Ovary (tissue), 9 donors: Measurements from ENCODE around the gene SMCO4. TPM values are rescaled to one million over a fixed set of nuclear protein-coding genes. Genes with fewer than 3 reads are reported as not detected.

Source experiments
- DNase-seq, 5 donors: peaks; one replicate each; pipeline ENCODE4 v3.0.0-alpha.2; 2019 to 2020
- H3K27ac ChIP-seq, 2 donors: fragments of 200-600 bp; one replicate each; pipeline versions ENCODE4 v1.5.1 to v1.8.0; 2019 to 2022
- H3K27me3 ChIP-seq: fragments of 200-600 bp; one replicate; pipeline ENCODE4 v1.8.0; 2022
- H3K36me3 ChIP-seq: fragments of 200-600 bp; sonication (generic); one replicate; pipeline ENCODE4 v1.5.1; 2019
- H3K4me1 ChIP-seq: one replicate; pipeline ENCODE4 v1.8.1; 2013; ENCODE audit warnings: mild to moderate bottlenecking, moderate library complexity; ENCODE audit not compliant: insufficient read depth
- H3K4me3 ChIP-seq: fragments of 200-600 bp; sonication (generic); one replicate; pipeline ENCODE4 v1.5.1; 2017
- H3K9me3 ChIP-seq, 2 donors: fragments of 200-600 bp in 1 of 2; sonication (generic) in 1 of 2; one replicate each; pipeline versions ENCODE4 v1.5.1 to v1.8.1; 2013 to 2019; ENCODE audit warnings: mild to moderate bottlenecking in 1 of 2, moderate library complexity in 1 of 2
- EP300 ChIP-seq: sonication (generic); formaldehyde crosslinking; IDR thresholded peaks from one replicate; pipeline ENCODE4 v1.6.1; 2017; ENCODE audit warnings: antibody characterized with exemption
- POLR2A ChIP-seq: fragments of 450-650 bp; IDR thresholded peaks from one replicate; pipeline ENCODE4 v1.6.1; 2017; ENCODE audit warnings: antibody characterized with exemption, mild to moderate bottlenecking, moderate library complexity
- WGBS, 3 donors: extraction: QIAGEN DNeasy Blood & Tissue Kit in 1 of 3; methylation state at CpG; one replicate each; pipeline versions ENCODE4 v1.1.5 to v1.1.7; 2013 to 2017; 5-methylcytosine and 5-hydroxymethylcytosine counted together
- intact Hi-C, 4 donors: fragments of 100-400 bp; cut with DNase I; formaldehyde crosslinking; loops; one replicate each; pipeline versions ENCODE4 v1.11.0 to v1.15.1; 2022 to 2023
- polyA plus RNA-seq, 2 donors: library from polyadenylated mRNA; stranded (reverse); fragments of 200-250 nt in 1 of 2; fragments of 350-450 nt in 1 of 2; fragmentation: Illumina TruSeq in 1 of 2; extraction: RNeasy Lipid Tissue Mini Kit (QIAGEN cat#74804) in 1 of 2; gene quantifications; one replicate each; pipeline ENCODE4 v1.2.3, GENCODE V29; 2013 to 2014
- total RNA-seq, 7 donors: library from RNA; depleted of rRNA in 2 of 7; stranded (reverse); fragments of >200 nt in 2 of 7; fragmentation: NEBNext Ultra II Directional in 3 of 7; extraction: Animal tissue kit (Norgen Biotek cat#: 25700) in 3 of 7; gene quantifications; one replicate each; pipeline versions ENCODE4 v1.1.0 to v1.2.4, GENCODE V29; 2016 to 2023
- TF ChIP-seq, protein P1 (sequence below), 3 donors: fragments of 450-650 bp in 2 of 3; fragments of 200-600 bp in 1 of 3; IDR thresholded peaks; one replicate each; pipeline versions ENCODE4 v1.5.1 to v1.8.0; 2016 to 2022; ENCODE audit warnings: antibody characterized with exemption in 3 of 3, mild to moderate bottlenecking in 1 of 3
- donor health status: DM: no; HTN: no; CAD: no; lungs with moderate emphysema.
- donor health status: DM: no; HTN: no; CAD: no.
- donor health status: Bipolar disorder and iron deficiency.
- donor health status: DM: yes; HTN: yes; CAD: no.
- donor health status: DM: no; HTN: no; CAD: no.
- donor health status: DM: yes; HTN: yes; CAD: no.

SMCO4 gene
- total and polyA plus RNA-seq, 9 donors: 10.8 to 52.7 (median 20.2) TPM

- Histone ChIP-seq H3K27me3 (no peaks in the 10 kb centered on the region), H3K9me3 (no peaks in the 10 kb centered on the region), H3K4me1 (peaks cover 3% of the 10 kb centered on the region), H3K27ac (no peak overlapping the region), H3K36me3 (no peaks in the 10 kb centered on the region), H3K4me3 (no peak overlapping the region)
- WGBS, 3 donors: 87 to 97% (median 92%) methylated on average over 6 of the region's 6 CpGs
- DNase-seq: no peak
- TF ChIP-seq, protein P1, sequence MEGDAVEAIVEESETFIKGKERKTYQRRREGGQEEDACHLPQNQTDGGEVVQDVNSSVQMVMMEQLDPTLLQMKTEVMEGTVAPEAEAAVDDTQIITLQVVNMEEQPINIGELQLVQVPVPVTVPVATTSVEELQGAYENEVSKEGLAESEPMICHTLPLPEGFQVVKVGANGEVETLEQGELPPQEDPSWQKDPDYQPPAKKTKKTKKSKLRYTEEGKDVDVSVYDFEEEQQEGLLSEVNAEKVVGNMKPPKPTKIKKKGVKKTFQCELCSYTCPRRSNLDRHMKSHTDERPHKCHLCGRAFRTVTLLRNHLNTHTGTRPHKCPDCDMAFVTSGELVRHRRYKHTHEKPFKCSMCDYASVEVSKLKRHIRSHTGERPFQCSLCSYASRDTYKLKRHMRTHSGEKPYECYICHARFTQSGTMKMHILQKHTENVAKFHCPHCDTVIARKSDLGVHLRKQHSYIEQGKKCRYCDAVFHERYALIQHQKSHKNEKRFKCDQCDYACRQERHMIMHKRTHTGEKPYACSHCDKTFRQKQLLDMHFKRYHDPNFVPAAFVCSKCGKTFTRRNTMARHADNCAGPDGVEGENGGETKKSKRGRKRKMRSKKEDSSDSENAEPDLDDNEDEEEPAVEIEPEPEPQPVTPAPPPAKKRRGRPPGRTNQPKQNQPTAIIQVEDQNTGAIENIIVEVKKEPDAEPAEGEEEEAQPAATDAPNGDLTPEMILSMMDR (IDR thresholded peaks at IDR 0.05): no peak
- TF ChIP-seq EP300: no peak
- no peak for TF ChIP-seq POLR2A
- intact Hi-C loops: no loop called here
Observed at GRCh38 chr11:93481696-93482095, 61.5 kb downstream of the SMCO4 start.

DNA sequence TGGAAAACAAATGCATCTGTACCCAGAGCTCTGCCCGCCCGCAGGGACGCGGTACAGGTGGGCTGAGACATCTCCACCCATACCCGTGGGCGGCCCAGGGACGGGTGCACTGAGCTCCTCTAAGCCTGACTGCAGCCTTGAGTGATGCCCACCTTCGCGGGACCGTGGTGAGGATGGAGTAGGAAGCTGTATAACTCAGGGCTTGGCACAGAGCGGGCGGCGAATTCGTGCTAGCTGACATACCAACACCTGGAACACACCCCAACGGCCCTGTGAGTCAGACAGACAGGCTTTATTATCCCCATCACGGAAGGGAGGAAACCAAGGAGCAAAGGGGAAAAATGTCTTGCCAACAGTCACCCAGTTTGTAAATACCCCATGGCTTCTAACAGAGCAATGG lies 61.9 kb downstream of the SMCO4 start:
- Histone ChIP-seq H3K4me3 (no peak overlapping the region), H3K36me3 (no peaks in the 10 kb centered on the region), H3K4me1 (peaks cover 3% of the 10 kb centered on the region), H3K27me3 (no peaks in the 10 kb centered on the region), H3K27ac (no peak overlapping the region), H3K9me3 (no peaks in the 10 kb centered on the region)
- DNase-seq: no peak
- 87 to 96% (median 91%) methylated on average over 16 of the region's 16 CpGs for WGBS, 3 donors
- intact Hi-C loops: no loop called here
- TF ChIP-seq, protein P1 (IDR thresholded peaks at IDR 0.05): no peak
- TF ChIP-seq POLR2A (no peak), EP300 (no peak)

DNA sequence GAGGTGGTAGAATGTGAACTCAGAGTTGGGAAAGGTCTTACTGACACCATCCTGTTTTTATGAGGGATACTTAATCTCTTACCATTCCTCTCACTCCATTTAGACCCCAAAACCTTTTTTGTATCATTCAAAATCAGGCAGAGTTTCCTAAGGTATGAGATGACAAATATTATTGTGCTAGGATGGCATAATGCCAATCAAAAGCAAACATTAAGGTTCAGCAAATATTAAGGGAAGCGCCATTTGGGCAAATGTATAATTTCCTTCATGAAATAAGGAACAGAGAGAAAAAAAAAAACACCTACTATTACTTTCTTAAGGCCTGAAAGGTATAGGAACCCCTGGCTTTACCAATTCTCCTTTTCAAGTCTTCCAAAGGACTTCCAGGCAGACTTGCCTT lies 62.4 kb downstream of the SMCO4 start:
- Histone ChIP-seq H3K27me3 (no peaks in the 10 kb centered on the region), H3K36me3 (no peaks in the 10 kb centered on the region), H3K27ac (no peak overlapping the region), H3K4me1 (peaks cover 3% of the 10 kb centered on the region), H3K4me3 (no peak overlapping the region), H3K9me3 (no peaks in the 10 kb centered on the region)
- TF ChIP-seq EP300 (no peak), POLR2A (no peak)
- TF ChIP-seq, protein P1 (IDR thresholded peaks at IDR 0.05): no peak
- WGBS, 3 donors: 98 to 100% (median 98%) methylated on average over 1 of the region's 1 CpG
- no peak for DNase-seq
- intact Hi-C loops: no loop called here

DNA sequence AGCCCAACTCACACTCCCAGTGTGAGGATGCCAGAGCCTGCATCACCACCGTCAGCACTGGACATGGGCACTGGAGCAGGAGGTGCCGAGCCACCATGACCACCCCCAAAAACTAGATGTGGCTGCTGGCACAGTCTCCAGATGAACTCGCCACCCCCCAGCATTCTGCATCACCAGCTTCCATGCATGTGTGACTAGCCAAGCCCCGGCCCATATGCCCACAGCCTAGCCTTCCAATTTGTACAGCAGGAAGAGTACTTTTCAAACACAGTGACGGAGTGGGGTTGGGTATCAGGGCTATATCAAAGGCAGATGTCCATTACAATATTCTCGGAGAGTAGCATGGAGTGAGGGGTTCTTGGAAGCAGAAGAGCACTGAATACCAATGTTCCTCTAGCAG lies 62.9 kb downstream of the SMCO4 start:
- Histone ChIP-seq H3K27ac (no peak overlapping the region), H3K9me3 (no peaks in the 10 kb centered on the region), H3K4me3 (no peak overlapping the region), H3K27me3 (no peaks in the 10 kb centered on the region), H3K4me1 (peaks cover 3% of the 10 kb centered on the region), H3K36me3 (no peaks in the 10 kb centered on the region)
- TF ChIP-seq EP300 (no peak), POLR2A (no peak)
- TF ChIP-seq, protein P1 (IDR thresholded peaks at IDR 0.05): no peak
- WGBS, 3 donors: 94 to 97% (median 96%) methylated on average over 6 of the region's 6 CpGs
- no peak for DNase-seq
- intact Hi-C loops: no loop called here

DNA sequence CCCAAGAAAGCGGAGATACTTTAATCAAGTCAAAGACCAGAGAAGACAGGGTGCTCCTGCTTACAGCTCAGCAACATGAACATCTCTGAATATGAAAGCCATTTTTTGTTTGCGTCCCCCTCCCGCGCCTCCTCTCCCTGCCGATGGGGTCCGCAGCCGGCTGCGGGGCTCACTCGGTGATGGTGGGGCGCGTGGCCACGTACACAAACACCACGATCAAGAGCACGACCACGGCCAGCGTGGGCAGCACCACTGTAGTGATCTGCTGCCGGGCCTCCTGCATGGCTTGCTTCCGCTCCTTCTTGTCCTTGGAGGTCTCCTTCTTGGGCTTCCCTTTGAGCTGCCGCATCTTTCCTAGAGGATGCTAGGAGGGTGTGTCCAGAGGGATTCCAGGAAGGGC lies 64.3 kb downstream of the SMCO4 start:
- DNase-seq: no peak
- 93 to 96% (median 94%) methylated on average over 19 of the region's 19 CpGs for WGBS, 3 donors
- Histone ChIP-seq H3K9me3 (no peaks in the 10 kb centered on the region), H3K4me3 (no peak overlapping the region), H3K4me1 (no peaks in the 10 kb centered on the region), H3K36me3 (no peaks in the 10 kb centered on the region), H3K27ac (no peak overlapping the region), H3K27me3 (no peaks in the 10 kb centered on the region)
- intact Hi-C loops: no loop called here
- no peak for TF ChIP-seq EP300
- TF ChIP-seq POLR2A: no peak
- TF ChIP-seq, protein P1 (IDR thresholded peaks at IDR 0.05): no peak
